Measurements from ENCODE around the gene CALHM1.

DNA sequence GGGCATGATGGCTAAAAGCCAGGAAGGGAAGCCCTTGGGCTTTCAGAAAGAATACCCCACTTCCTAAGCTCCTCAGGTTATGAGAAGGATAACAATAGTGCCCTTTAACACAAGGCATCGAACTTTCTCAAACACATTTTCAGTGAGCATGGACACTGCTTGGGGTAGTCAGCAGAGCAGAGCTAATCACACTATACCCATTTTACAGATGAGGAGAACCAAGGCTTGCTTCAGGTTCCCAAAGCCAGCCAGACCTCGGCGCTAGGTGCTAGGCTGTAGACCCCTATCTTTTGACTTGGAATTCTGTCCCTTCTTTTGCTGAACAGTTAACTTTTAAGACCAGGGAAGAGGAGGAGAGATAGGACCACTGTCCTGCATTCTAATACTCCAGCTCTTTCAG lies 36.6 kb upstream of the CALHM1 start:
- TF ChIP-seq, protein P1, sequence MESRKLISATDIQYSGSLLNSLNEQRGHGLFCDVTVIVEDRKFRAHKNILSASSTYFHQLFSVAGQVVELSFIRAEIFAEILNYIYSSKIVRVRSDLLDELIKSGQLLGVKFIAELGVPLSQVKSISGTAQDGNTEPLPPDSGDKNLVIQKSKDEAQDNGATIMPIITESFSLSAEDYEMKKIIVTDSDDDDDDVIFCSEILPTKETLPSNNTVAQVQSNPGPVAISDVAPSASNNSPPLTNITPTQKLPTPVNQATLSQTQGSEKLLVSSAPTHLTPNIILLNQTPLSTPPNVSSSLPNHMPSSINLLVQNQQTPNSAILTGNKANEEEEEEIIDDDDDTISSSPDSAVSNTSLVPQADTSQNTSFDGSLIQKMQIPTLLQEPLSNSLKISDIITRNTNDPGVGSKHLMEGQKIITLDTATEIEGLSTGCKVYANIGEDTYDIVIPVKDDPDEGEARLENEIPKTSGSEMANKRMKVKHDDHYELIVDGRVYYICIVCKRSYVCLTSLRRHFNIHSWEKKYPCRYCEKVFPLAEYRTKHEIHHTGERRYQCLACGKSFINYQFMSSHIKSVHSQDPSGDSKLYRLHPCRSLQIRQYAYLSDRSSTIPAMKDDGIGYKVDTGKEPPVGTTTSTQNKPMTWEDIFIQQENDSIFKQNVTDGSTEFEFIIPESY (IDR thresholded peaks at IDR 0.05): no peak
- TF ChIP-seq, protein P2, sequence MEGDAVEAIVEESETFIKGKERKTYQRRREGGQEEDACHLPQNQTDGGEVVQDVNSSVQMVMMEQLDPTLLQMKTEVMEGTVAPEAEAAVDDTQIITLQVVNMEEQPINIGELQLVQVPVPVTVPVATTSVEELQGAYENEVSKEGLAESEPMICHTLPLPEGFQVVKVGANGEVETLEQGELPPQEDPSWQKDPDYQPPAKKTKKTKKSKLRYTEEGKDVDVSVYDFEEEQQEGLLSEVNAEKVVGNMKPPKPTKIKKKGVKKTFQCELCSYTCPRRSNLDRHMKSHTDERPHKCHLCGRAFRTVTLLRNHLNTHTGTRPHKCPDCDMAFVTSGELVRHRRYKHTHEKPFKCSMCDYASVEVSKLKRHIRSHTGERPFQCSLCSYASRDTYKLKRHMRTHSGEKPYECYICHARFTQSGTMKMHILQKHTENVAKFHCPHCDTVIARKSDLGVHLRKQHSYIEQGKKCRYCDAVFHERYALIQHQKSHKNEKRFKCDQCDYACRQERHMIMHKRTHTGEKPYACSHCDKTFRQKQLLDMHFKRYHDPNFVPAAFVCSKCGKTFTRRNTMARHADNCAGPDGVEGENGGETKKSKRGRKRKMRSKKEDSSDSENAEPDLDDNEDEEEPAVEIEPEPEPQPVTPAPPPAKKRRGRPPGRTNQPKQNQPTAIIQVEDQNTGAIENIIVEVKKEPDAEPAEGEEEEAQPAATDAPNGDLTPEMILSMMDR (IDR thresholded peaks at IDR 0.05; ENCODE audit: low read depth, low read length, missing input control): no peak
- TF ChIP-seq GABPA (IDR thresholded peaks at IDR 0.05 in 1 of 2, conservative IDR thresholded peaks at IDR 0.05 in 1 of 2) (no peak), FOXA1 (IDR thresholded peaks at IDR 0.05) (no peak)
- TF ChIP-seq, protein P3, sequence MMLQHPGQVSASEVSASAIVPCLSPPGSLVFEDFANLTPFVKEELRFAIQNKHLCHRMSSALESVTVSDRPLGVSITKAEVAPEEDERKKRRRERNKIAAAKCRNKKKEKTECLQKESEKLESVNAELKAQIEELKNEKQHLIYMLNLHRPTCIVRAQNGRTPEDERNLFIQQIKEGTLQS (IDR thresholded peaks at IDR 0.05): no peak
- TF ChIP-seq, protein P4, sequence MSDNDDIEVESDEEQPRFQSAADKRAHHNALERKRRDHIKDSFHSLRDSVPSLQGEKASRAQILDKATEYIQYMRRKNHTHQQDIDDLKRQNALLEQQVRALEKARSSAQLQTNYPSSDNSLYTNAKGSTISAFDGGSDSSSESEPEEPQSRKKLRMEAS (IDR thresholded peaks at IDR 0.05): no peak
- TF ChIP-seq, protein P5, sequence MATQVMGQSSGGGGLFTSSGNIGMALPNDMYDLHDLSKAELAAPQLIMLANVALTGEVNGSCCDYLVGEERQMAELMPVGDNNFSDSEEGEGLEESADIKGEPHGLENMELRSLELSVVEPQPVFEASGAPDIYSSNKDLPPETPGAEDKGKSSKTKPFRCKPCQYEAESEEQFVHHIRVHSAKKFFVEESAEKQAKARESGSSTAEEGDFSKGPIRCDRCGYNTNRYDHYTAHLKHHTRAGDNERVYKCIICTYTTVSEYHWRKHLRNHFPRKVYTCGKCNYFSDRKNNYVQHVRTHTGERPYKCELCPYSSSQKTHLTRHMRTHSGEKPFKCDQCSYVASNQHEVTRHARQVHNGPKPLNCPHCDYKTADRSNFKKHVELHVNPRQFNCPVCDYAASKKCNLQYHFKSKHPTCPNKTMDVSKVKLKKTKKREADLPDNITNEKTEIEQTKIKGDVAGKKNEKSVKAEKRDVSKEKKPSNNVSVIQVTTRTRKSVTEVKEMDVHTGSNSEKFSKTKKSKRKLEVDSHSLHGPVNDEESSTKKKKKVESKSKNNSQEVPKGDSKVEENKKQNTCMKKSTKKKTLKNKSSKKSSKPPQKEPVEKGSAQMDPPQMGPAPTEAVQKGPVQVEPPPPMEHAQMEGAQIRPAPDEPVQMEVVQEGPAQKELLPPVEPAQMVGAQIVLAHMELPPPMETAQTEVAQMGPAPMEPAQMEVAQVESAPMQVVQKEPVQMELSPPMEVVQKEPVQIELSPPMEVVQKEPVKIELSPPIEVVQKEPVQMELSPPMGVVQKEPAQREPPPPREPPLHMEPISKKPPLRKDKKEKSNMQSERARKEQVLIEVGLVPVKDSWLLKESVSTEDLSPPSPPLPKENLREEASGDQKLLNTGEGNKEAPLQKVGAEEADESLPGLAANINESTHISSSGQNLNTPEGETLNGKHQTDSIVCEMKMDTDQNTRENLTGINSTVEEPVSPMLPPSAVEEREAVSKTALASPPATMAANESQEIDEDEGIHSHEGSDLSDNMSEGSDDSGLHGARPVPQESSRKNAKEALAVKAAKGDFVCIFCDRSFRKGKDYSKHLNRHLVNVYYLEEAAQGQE (IDR thresholded peaks at IDR 0.05): no peak
